GM21360 (cell line): ENCODE data around the gene PANK4.

Experiments
- ATAC-seq: cut with Tn5 transposase; IDR thresholded peaks from one replicate; pipeline ENCODE4 v1.9.1; 2021; ENCODE audit warnings: mild to moderate bottlenecking, moderate library complexity; ENCODE audit not compliant: unreplicated experiment

The PANK4 gene

DNA sequence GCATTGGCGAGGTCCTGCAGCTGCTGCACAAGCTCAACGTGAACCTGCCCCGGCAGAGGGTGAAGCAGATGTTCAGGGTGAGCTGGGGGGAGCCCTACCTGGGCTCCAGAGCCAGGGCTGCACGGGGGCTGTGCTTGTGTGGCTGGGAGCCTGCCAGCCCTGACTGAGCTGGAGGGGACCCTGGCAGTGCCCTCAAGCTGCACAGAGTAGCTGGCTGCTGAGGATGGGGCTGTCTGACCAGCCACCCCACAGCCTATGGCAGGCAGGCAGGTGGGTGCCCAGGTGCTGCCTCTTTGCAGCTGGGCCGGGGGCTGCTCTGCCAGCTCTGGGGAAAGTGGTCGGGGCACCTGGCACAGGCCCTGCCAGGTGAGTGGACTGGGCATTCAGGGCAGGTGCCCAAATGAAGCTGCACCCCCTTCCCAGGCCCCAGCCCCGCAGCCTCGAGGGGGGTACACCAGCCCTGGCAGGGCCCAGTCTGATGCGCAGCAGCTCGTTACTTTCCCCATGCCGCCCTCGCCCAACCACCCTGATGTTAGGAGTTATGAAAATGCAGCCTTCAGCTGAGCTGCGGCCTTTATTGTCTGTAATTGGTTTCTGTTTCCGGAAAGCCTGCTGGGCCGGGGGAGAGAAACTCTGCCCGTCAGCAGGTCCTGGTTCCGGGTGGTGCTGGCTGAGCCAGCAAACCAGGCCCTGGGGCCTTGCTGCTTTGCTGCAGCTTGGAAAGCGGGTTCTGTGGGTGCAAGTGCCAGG, 46.0 kb downstream of the PANK4 start:
- ATAC-seq: no peak

GRCh38 chr1:2479618-2480017, 46.8 kb downstream of the PANK4 start:
- no peak for ATAC-seq

DNA sequence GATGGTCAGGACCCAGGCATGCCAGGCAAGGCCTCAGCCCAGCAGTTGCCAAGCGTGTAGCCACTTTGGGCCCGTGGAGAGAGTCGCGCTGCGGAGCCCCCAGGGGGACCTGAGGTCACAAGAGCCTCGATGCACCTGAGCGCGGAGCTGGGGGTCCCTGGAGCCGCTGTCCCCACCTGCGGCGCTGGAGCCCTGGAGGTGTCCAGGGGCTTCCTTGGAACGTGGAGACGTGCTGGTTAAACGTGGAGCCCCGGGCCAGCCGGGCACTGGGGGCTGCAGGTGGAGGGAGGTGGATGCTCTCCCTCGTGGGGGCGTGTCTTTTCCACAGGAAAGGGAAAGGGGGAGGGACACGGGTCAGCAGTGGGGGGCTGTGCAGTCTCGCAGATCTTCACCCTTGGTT, 47.2 kb downstream of the PANK4 start:
- no peak for ATAC-seq

GRCh38 chr1:2477791-2478499, 48.5 kb downstream of the PANK4 start:
- no peak for ATAC-seq

DNA sequence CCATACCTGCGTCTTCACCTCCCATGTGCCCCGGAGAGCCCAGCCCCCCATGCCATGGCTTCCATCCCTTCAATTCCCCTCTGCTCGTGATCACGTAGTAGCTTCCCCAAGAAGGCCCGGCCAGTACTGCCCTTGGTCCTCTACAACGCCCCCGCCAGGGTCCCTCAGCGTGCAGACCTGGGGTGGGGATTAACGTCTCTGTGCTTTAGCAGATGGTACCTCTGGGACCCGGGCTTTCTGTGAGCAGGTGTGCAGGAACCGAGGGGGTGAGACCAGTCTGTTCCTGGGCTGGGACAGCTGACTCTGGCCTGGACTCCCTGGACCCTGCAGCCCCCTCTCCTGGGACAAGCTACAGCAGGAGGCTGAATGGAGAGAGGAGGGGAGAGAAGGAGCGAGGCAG, 49.1 kb downstream of the PANK4 start:
- ATAC-seq: no peak

- no peak for ATAC-seq
These were observed 50.1 kb downstream of the PANK4 start, which contains the start of gene PLCH2 for GRCh38 chr1:2476061-2476999. PLCH2 (plus strand) TSS chr1:2476289; CDS start chr1:2476589, 300 bp downstream.

GRCh38 chr1:2475571-2475970, 50.8 kb downstream of the PANK4 start:
- ATAC-seq: no peak

DNA sequence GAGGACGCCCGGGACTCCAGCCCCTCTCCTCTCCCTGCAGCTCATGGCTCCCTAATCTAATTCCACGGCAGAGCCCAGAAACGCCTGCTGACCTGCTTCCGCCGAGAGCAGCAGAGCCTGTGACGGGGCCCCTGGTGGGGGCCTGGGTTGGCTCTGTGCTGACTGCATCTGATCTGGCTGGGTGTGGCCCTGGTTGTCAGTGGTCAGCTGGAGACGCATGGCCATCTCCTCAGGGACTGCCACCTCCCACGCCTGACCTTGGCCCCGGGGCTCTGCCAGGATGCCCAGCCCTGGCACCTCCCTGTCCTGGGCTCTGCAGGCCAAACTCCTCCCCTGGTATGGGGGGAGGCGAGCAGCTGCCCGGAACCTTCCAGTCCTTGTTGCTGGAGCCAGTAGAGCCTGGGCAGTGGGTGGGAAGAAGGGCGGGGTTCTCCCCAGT, 51.4 kb downstream of the PANK4 start:
- no peak for ATAC-seq

GRCh38 chr1:2474104-2474844, 52.1 kb downstream of the PANK4 start:
- no peak for ATAC-seq

GRCh38 chr1:2473198-2473597, 53.2 kb downstream of the PANK4 start:
- no peak for ATAC-seq

- ATAC-seq: no peak
These were observed 53.7 kb downstream of the PANK4 start for GRCh38 chr1:2472561-2473177.

GRCh38 chr1:2472109-2472508, 54.3 kb downstream of the PANK4 start:
- no peak for ATAC-seq

DNA sequence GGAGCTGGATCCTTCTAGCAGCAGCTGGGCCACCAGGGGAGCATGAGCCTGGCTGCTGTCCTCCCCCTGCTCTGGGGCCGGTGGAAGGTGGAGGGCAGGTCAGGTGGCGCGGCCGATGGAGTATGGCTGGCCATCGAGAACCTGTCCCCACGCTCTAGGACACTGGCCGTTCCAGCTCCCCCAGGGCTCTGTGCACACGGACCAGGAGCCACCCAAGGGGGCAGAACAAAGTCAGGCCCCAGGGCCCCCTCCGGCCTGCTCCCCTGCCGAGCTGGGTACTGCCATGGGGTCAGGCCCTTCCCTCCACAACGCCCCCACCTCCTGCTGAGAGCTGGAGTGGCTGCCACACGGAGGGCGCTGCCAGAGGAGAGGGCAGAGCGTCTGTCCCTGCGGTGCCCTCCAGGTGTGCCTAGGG, 54.8 kb downstream of the PANK4 start:
- no peak for ATAC-seq

GRCh38 chr1:2471159-2471471, 55.3 kb downstream of the PANK4 start:
- ATAC-seq: no peak

DNA sequence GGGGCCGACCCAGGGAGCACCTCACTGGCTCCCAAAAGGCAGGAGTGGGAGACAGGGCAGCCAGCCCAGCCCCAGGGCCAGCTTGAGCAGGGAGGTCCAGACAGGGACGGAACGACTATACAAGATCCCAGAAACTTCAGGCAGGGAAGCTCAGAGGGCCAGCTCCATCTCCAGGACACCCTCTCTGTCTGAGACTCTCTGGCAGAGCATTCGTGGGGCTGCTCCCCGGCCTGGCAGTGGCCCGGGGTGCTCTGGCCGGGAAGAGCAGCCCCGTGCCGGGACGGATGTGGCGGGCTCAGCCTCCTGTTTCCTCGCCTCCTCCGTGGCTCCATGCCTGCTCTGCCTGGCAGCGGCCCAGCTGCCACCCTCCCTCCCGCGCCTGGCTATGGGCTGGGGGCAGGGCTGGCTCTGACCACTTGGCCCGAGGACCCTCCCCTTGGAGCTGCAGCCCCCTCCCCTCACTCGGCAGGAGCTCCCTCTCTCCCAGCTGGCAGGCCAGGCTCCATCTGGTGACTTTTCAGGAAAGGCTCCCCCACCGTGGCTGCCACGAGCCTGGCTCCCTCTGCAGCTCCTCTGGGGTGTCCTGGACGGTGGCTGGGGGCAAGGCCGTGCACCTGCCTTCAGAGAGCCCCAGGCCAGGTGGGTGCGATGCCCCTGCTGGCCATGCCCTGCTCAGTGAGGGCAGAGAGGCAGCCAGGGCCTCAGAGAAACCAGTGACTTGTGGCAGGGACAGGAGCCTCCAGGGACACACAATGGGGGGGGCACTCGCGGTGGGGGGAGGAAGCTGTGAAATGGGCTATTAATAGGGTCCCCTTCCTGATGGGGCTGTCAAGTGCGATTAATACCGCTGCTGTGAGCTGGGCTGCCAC, 55.9 kb downstream of the PANK4 start:
- no peak for ATAC-seq

DNA sequence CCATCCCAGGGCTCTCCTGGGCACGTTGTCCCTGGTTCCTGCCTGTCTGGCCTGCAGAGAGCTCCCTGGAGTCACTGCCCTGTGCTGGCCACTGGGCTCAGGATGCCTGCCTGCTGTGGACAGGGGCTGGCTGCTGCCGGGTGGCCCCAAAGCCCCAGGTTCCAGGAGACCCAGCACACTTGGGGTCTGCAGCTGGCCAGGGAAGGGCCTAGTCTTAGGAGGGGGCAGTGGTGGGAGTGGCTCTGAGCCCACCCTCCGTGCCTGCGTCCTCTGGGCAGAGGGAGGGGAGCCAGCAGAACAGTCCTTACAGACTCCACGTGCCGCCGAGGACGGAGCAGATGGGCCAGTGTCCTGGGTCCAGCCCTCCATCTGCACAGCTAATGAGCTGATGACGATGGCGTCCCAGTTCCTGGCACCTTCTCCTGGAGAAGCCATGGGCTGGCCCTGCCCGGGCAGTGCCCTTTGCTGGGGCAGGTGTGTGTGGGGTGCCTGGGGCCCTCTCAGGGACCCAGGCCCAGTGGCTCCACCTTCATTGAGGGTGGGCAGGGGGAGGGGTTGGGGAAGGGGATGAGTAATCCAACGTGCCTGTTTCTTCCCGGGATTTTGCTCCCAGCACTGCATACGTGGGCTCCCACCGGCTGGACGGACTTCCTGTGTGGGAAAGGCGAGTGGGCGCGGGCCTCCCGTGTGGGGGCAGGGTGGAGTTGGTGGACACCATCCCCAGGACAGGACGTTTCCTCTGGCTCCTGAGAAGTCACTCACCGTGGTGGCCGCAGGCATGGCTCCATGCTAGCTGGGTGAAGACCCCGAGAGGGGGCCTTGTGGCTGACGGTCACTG, 57.1 kb downstream of the PANK4 start:
- no peak for ATAC-seq

DNA sequence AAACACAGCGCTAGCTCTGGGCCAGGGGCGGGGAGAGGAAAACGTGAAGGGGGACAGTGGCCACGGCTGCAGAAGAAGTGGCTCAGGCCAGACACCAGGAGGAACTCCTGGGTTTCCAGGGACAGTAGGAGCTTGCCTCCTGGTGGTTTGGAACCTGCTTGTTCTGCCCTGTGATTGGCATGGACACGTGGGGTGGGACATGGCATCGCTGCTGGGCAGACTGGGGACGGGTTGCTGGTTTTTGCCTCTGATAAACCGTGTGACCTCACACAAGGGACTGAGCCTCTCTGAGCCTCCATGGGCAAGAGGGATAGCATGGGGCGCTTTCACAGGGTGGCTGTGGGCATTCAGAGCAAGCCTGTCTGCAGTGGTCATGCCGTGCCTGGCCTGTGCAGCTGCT, 57.9 kb downstream of the PANK4 start:
- no peak for ATAC-seq

GRCh38 chr1:2468041-2468472, 58.3 kb downstream of the PANK4 start:
- ATAC-seq: no peak
